HCT116 (cell line): ENCODE data around the gene DLL1. TPM values are rescaled to one million over a fixed set of nuclear protein-coding genes. Genes with fewer than 3 reads are reported as not detected.

ENCODE experiments used
- ATAC-seq: fragments of 200-7000 bp; cut with Tn5 transposase; 2 replicates; pipeline ENCODE4 v1.9.1; 2020; ENCODE audit warnings: mild to moderate bottlenecking, moderate library complexity
- BruUV-seq: library from RNA; stranded (reverse); fragments of 400-500 nt; replicated peaks from 2 replicates; lab custom pipeline; 2021; lab: Mats Ljungman, UMichigan
- CTCF ChIA-PET: fragments of 300-600 bp; sonication (Branson Sonifier 250); formaldehyde crosslinking; loops from one replicate; lab custom pipeline; 2021; ENCODE audit warnings: antibody characterized with exemption; lab: Charles Lee
- POLR2A ChIA-PET: fragments of 300-600, 350-600 bp; sonication (Branson Sonifier 250); formaldehyde crosslinking; loops from one replicate; lab custom pipeline; 2021; ENCODE audit warnings: antibody characterized with exemption; lab: Charles Lee
- RAD21 ChIA-PET, 2 experiments: fragments of 300-600 bp; sonication (Branson Sonifier 250); formaldehyde crosslinking; loops; one replicate each; lab custom pipeline; 2023; ENCODE audit warnings: low total read pairs in 2 of 2; ENCODE audit not compliant: uncharacterized antibody in 2 of 2, unreplicated experiment in 2 of 2, low non-redundant PET in 1 of 2; lab: Charles Lee
- DNase-seq: peaks from one replicate; pipeline ENCODE4 v3.0.0-alpha.2; 2010; ENCODE audit warnings: low read depth, low spot score
- H2AFZ ChIP-seq: fragments of 200-600 bp; shearing (Covaris generic), sonication (generic); 2 replicates; pipeline ENCODE4 v1.6.1; 2017; ENCODE audit warnings: low read depth, mixed run types, mixed read lengths, antibody characterized with exemption, low read length; ENCODE audit not compliant: poor library complexity, severe bottlenecking
- H3K27ac ChIP-seq: 2 replicates; pipeline ENCODE4 v1.5.1; 2012; ENCODE audit warnings: low read depth, low read length
- H3K27me3 ChIP-seq: fragments of 200-600 bp; sonication (generic); 2 replicates; pipeline ENCODE4 v1.6.1; 2016; ENCODE audit warnings: mixed run types, low read length, mixed read lengths; ENCODE audit not compliant: insufficient read depth
- H3K36me3 ChIP-seq, 2 experiments: fragments of 200-500 bp in 1 of 2; fragments of 200-600 bp in 1 of 2; sonication (Bioruptor generic) in 1 of 2; sonication (generic) in 1 of 2; 2 replicates each; pipeline versions ENCODE4 v1.5.1 to v1.6.1; 2014 to 2016; ENCODE audit warnings: low read length in 2 of 2, inconsistent platforms in 1 of 2, mixed read lengths in 1 of 2, mixed run types in 1 of 2; ENCODE audit not compliant: insufficient read depth in 2 of 2, control insufficient read depth in 1 of 2
- H3K4me1 ChIP-seq, 2 experiments: fragments of 200-600 bp in 1 of 2; sonication (generic) in 1 of 2; 2 replicates each; pipeline versions ENCODE4 v1.5.1 to v1.6.1; 2012 to 2017; ENCODE audit warnings: low read length in 2 of 2, inconsistent platforms in 1 of 2, mild to moderate bottlenecking in 1 of 2, mixed read lengths in 1 of 2, mixed run types in 1 of 2, moderate library complexity in 1 of 2; ENCODE audit not compliant: insufficient read depth in 2 of 2, control insufficient read depth in 1 of 2
- H3K4me2 ChIP-seq: fragments of 200-600 bp; sonication (generic); 2 replicates; pipeline ENCODE4 v1.6.1; 2017; ENCODE audit warnings: mixed run types, low read length, mixed read lengths
- H3K4me3 ChIP-seq, 2 experiments: fragments of 200-600 bp in 1 of 2; sonication (generic) in 1 of 2; replicated peaks in 1 of 2; 2 replicates each; pipeline ENCODE4 v1.5.1; 2011 to 2016; ENCODE audit warnings: low read length in 2 of 2, control low read depth in 1 of 2, low read depth in 1 of 2, mild to moderate bottlenecking in 1 of 2, mixed read lengths in 1 of 2, mixed run types in 1 of 2
- H3K79me2 ChIP-seq: fragments of 200-600 bp; sonication (generic); 2 replicates; pipeline ENCODE4 v1.6.1; 2017; ENCODE audit warnings: mild to moderate bottlenecking, mixed run types, low read length, moderate library complexity, mixed read lengths; ENCODE audit not compliant: insufficient read depth
- H3K9ac ChIP-seq: fragments of 200-600 bp; sonication (generic); 2 replicates; pipeline ENCODE4 v1.6.1; 2016; ENCODE audit warnings: low read length, mixed read lengths
- H3K9me2 ChIP-seq: fragments of 200-600 bp; sonication (generic), shearing (Covaris generic); 2 replicates; pipeline ENCODE4 v1.6.1; 2017; ENCODE audit warnings: mixed run types, mild to moderate bottlenecking, moderate library complexity; ENCODE audit not compliant: insufficient read depth
- H3K9me3 ChIP-seq, 2 experiments: fragments of 200-500 bp in 1 of 2; fragments of 200-600 bp in 1 of 2; sonication (Bioruptor generic) in 1 of 2; sonication (generic) in 1 of 2; 2 replicates each; pipeline ENCODE4 v1.6.1; 2014 to 2017; ENCODE audit warnings: low read length in 2 of 2, mixed read lengths in 2 of 2, inconsistent platforms in 1 of 2, low read depth in 1 of 2, mild to moderate bottlenecking in 1 of 2, mixed run types in 1 of 2, moderate library complexity in 1 of 2; ENCODE audit not compliant: control insufficient read depth in 1 of 2, insufficient read depth in 1 of 2
- H4K20me1 ChIP-seq: fragments of 200-600 bp; sonication (generic), shearing (Covaris generic); 2 replicates; pipeline ENCODE4 v1.6.1; 2017; ENCODE audit warnings: mixed run types, mild to moderate bottlenecking, moderate library complexity; ENCODE audit not compliant: insufficient read depth
- ATF3 ChIP-seq: IDR thresholded peaks from 2 replicates; pipeline ENCODE4 v1.6.1; 2012
- CBX3 ChIP-seq: IDR thresholded peaks from 2 replicates; pipeline ENCODE4 v1.6.1; 2012; ENCODE audit warnings: low read depth
- CEBPB ChIP-seq: IDR thresholded peaks from 2 replicates; pipeline ENCODE4 v1.6.1; 2012; ENCODE audit warnings: low read depth
- EGR1 ChIP-seq: IDR thresholded peaks from 2 replicates; pipeline ENCODE4 v1.6.1; 2012; ENCODE audit warnings: low read depth
- ELF1 ChIP-seq: IDR thresholded peaks from 2 replicates; pipeline ENCODE4 v1.6.1; 2012; ENCODE audit warnings: low read depth, borderline replicate concordance
- EZH2 ChIP-seq: fragments of 200-600 bp; sonication (generic); IDR thresholded peaks from 2 replicates; pipeline ENCODE4 v1.6.1; 2017; ENCODE audit warnings: antibody characterized with exemption, mixed run types
- EZH2phosphoT487 ChIP-seq: fragments of 200-600 bp; IDR thresholded peaks from 2 replicates; pipeline ENCODE4 v1.6.1; 2018; ENCODE audit warnings: antibody characterized with exemption, borderline replicate concordance
- FOSL1 ChIP-seq: IDR thresholded peaks from 2 replicates; pipeline ENCODE4 v1.6.1; 2012; ENCODE audit warnings: low read depth
- MAX ChIP-seq: IDR thresholded peaks from 2 replicates; pipeline ENCODE4 v1.6.1; 2012
- POLR2A ChIP-seq: IDR thresholded peaks from 2 replicates; pipeline ENCODE4 v1.7.0; 2011; ENCODE audit warnings: borderline replicate concordance; ENCODE audit not compliant: insufficient read depth, insufficient read length; ENCODE audit errors: extremely low read depth
- POLR2AphosphoS5 ChIP-seq: IDR thresholded peaks from 2 replicates; pipeline ENCODE4 v1.6.1; 2011; ENCODE audit warnings: mild to moderate bottlenecking, low read depth, low read length, moderate library complexity
- RAD21 ChIP-seq: IDR thresholded peaks from 2 replicates; pipeline ENCODE4 v1.6.1; 2012; ENCODE audit warnings: low read depth, mild to moderate bottlenecking
- SP1 ChIP-seq: IDR thresholded peaks from 2 replicates; pipeline ENCODE4 v1.6.1; 2012; ENCODE audit warnings: low read depth
- TCF7L2 ChIP-seq: IDR thresholded peaks from 2 replicates; pipeline ENCODE4 v1.7.0; 2011; ENCODE audit warnings: borderline replicate concordance, inconsistent platforms; ENCODE audit not compliant: insufficient read depth, insufficient read length; ENCODE audit errors: extremely low read depth
- YY1 ChIP-seq: IDR thresholded peaks from 2 replicates; pipeline ENCODE4 v1.6.1; 2011; ENCODE audit warnings: low read length, low read depth, moderate library complexity, mild to moderate bottlenecking; ENCODE audit not compliant: insufficient replicate concordance; ENCODE audit errors: extremely low read depth
- ZFX ChIP-seq: fragments of 450-650 bp; IDR thresholded peaks from 2 replicates; pipeline ENCODE4 v1.6.1; 2017
- ZNF274 ChIP-seq: fragments of 200-500 bp; sonication (Bioruptor generic); IDR thresholded peaks from 2 replicates; pipeline ENCODE4 v1.6.1; 2014; ENCODE audit warnings: mild to moderate bottlenecking, low read depth, low read length, inconsistent platforms
- intact Hi-C: fragments of 100-400 bp; cut with micrococcal nuclease; formaldehyde crosslinking; loops from 2 replicates; pipeline ENCODE4 v1.10.0; 2022
- total RNA-seq: library from RNA; stranded (reverse); gene quantifications from one replicate; pipeline ENCODE4 v1.2.1, GENCODE V29; 2021; ENCODE audit not compliant: unreplicated experiment
- TF ChIP-seq, protein P1 (sequence below): IDR thresholded peaks from 2 replicates; pipeline ENCODE4 v1.6.1; 2011; ENCODE audit warnings: mild to moderate bottlenecking, low read length, moderate library complexity; ENCODE audit not compliant: insufficient replicate concordance; ENCODE audit errors: extremely low read depth
- TF ChIP-seq, protein P2 (sequence below), 3 experiments: fragments of 200-600 bp in 1 of 3; sonication (generic) in 1 of 3; IDR thresholded peaks in 2 of 3; conservative IDR thresholded peaks in 1 of 3; 2 replicates each; pipeline ENCODE4 v1.5.1; 2012 to 2017; ENCODE audit warnings: low read depth in 2 of 3, low read length in 2 of 3, antibody characterized with exemption in 1 of 3, borderline replicate concordance in 1 of 3, control low read depth in 1 of 3, mild to moderate bottlenecking in 1 of 3, mixed read lengths in 1 of 3, mixed run types in 1 of 3, moderate library complexity in 1 of 3; ENCODE audit not compliant: insufficient read depth in 1 of 3

Gene DLL1
- total RNA-seq, 1 experiment from 2014 or later = 5.3 TPM

GRCh38 chr6:170264086-170264485 is 26.8 kb downstream of the DLL1 start:
- H3K4me3 ChIP-seq = no peak overlapping the region
- H3K9me3 ChIP-seq = no peaks in the 10 kb centered on the region
- ATAC-seq (no peak), DNase-seq (no peak)
- H3K36me3 ChIP-seq = no peaks in the 10 kb centered on the region
- no peaks in the 10 kb centered on the region for H4K20me1 ChIP-seq
- H3K4me1 ChIP-seq = peaks cover 6 to 10% of the 10 kb centered on the region in 2 experiments; a peak in 3 of 4 replicates
- RAD21 ChIA-PET = no interaction called here
- no peaks in the 10 kb centered on the region for H3K79me2 ChIP-seq
- CTCF ChIA-PET = no interaction called here
- H3K4me2 ChIP-seq = no peak overlapping the region
- intact Hi-C loops = loop anchor here (10.0 kb wide), 3 partner anchors 99 to 429 kb away; no protein-coding TSS in a partner anchor
- no peak overlapping the region for H3K9ac ChIP-seq
- H3K27ac ChIP-seq = no peak overlapping the region
- H3K27me3 ChIP-seq = no peaks in the 10 kb centered on the region
- TF ChIP-seq RAD21 (no peak), ATF3 (no peak), FOSL1 (no peak), MAX (no peak), YY1 (no peak), ELF1 (no peak), POLR2A (no peak), EZH2phosphoT487 (no peak), CEBPB (no peak), TCF7L2 (no peak), ZNF274 (no peak), EGR1 (no peak), EZH2 (no peak), POLR2AphosphoS5 (no peak), SP1 (no peak), CBX3 (no peak), ZFX (no peak)
- TF ChIP-seq, protein P1, sequence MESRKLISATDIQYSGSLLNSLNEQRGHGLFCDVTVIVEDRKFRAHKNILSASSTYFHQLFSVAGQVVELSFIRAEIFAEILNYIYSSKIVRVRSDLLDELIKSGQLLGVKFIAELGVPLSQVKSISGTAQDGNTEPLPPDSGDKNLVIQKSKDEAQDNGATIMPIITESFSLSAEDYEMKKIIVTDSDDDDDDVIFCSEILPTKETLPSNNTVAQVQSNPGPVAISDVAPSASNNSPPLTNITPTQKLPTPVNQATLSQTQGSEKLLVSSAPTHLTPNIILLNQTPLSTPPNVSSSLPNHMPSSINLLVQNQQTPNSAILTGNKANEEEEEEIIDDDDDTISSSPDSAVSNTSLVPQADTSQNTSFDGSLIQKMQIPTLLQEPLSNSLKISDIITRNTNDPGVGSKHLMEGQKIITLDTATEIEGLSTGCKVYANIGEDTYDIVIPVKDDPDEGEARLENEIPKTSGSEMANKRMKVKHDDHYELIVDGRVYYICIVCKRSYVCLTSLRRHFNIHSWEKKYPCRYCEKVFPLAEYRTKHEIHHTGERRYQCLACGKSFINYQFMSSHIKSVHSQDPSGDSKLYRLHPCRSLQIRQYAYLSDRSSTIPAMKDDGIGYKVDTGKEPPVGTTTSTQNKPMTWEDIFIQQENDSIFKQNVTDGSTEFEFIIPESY = no peak
- TF ChIP-seq, protein P2, sequence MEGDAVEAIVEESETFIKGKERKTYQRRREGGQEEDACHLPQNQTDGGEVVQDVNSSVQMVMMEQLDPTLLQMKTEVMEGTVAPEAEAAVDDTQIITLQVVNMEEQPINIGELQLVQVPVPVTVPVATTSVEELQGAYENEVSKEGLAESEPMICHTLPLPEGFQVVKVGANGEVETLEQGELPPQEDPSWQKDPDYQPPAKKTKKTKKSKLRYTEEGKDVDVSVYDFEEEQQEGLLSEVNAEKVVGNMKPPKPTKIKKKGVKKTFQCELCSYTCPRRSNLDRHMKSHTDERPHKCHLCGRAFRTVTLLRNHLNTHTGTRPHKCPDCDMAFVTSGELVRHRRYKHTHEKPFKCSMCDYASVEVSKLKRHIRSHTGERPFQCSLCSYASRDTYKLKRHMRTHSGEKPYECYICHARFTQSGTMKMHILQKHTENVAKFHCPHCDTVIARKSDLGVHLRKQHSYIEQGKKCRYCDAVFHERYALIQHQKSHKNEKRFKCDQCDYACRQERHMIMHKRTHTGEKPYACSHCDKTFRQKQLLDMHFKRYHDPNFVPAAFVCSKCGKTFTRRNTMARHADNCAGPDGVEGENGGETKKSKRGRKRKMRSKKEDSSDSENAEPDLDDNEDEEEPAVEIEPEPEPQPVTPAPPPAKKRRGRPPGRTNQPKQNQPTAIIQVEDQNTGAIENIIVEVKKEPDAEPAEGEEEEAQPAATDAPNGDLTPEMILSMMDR (IDR thresholded peaks at IDR 0.05 in 2 of 3, conservative IDR thresholded peaks at IDR 0.05 in 1 of 3; ENCODE audit: borderline replicate concordance in 1 of 3, insufficient read depth in 1 of 3, low read depth in 2 of 3, low read length in 2 of 3) = no peak
- H3K9me2 ChIP-seq = no peaks in the 10 kb centered on the region
- H2AFZ ChIP-seq = no peak overlapping the region
- BruUV-seq = no TSS peak
- POLR2A ChIA-PET = no interaction called here
